ENCODE data around the gene ZNF816. TPM values are rescaled to one million over a fixed set of nuclear protein-coding genes. Genes with fewer than 3 reads are reported as not detected.

The ZNF816 gene
- total and polyA plus RNA-seq, 8 donors: 3.2 to 12.1 (median 4.7) TPM

DNA sequence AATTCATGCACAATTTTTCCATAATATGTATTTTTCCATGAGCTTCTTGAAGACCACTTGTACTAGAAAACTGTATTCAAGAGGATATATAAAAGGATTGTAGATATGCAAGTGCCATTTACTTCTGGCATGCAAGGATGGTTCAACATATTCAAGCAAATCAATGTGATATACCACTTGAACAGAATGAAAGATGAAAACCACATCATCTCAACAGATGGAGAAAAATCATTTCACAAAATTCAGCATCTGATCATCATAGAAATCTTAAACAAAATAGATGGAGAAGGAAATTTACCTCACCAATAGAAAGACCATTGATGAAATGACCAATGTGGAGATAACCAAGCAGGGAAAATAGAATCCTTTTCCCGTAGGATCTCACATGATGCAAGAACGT, 5.1 kb upstream of the ZNF816 start:
- TF ChIP-seq, protein P1, sequence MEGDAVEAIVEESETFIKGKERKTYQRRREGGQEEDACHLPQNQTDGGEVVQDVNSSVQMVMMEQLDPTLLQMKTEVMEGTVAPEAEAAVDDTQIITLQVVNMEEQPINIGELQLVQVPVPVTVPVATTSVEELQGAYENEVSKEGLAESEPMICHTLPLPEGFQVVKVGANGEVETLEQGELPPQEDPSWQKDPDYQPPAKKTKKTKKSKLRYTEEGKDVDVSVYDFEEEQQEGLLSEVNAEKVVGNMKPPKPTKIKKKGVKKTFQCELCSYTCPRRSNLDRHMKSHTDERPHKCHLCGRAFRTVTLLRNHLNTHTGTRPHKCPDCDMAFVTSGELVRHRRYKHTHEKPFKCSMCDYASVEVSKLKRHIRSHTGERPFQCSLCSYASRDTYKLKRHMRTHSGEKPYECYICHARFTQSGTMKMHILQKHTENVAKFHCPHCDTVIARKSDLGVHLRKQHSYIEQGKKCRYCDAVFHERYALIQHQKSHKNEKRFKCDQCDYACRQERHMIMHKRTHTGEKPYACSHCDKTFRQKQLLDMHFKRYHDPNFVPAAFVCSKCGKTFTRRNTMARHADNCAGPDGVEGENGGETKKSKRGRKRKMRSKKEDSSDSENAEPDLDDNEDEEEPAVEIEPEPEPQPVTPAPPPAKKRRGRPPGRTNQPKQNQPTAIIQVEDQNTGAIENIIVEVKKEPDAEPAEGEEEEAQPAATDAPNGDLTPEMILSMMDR (IDR thresholded peaks at IDR 0.05): no peak

DNA sequence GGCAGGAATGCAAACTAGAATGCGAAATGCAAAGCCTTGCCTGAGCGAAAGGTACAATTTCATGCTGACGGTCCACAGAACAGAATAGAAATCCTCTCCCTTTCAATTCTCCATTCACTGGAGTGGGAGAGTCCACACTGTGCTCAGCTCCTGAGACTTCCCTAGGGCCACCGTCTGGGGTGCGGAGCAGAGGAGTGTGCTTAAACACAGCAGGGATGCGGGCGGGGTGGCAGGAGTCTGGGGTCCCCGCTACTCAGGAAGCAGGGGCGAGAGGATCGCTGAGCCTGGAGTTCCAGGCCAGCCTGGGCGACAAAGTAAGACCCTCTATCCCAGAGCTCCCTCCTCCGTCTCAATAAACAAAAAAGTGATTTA, 552 bp upstream of the ZNF816 start:
- TF ChIP-seq, protein P1 (IDR thresholded peaks at IDR 0.05): no peak
- FAIRE-seq: no peak
- WGBS, 2 donors: 2% methylated on average over 12 of the region's 12 CpGs
- Histone ChIP-seq H3K27ac (peak overlapping the region; percentile 39 to 77 (median 60)), H3K9me3 (no peaks in the 10 kb centered on the region), H3K4me3 (peak overlapping the region; percentile 19 to 74 (median 57)), H3K27me3 (no peaks in the 10 kb centered on the region), H3K36me3 (no peaks in the 10 kb centered on the region), H3K4me1 (peaks cover 0 to 4% (median 3%) of the 10 kb centered on the region in 3 donors)
- intact Hi-C loops (cut with DNase I): no loop called here
- ATAC-seq: peak; percentile 22 to 51 (median 42)
- peak in 4 of 6 donors; percentile 24 to 61 (median 46) for DNase-seq

More for the DNA sequence above, 5.1 kb upstream of the ZNF816 start:
- FAIRE-seq: no peak
- H3K4me1 ChIP-seq: peaks cover 0 to 3% (median 0%) of the 10 kb centered on the region in 3 donors
- WGBS, 2 donors: 87 to 96% methylated on average over 2 of the region's 2 CpGs
- no peaks in the 10 kb centered on the region for H3K36me3 ChIP-seq
- DNase-seq: no peak
- no peaks in the 10 kb centered on the region for H3K9me3 ChIP-seq
- intact Hi-C loops (cut with DNase I): no loop called here
- H3K4me3 ChIP-seq: no peak overlapping the region
- no peaks in the 10 kb centered on the region for H3K27me3 ChIP-seq
- H3K27ac ChIP-seq: no peak overlapping the region
- ATAC-seq: no peak

DNA sequence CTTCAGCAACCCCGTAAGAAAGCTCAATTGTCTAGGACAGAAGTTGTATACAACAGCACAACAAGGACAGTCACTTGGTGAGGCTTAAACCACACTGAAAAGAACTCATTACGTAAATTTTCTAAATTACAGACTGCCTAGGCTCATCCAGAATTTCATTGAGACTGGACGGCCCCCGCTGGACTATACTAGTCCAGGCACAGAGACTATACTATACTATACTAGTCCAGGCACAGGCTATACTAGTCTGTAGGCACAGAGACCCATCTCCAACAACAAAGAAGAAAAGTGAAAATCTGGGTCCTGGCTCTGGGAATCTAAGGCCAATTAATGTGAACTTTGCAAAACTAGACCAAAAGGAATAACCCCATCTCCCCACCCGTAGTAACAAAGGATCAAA, 700 bp downstream of the ZNF816 start:
- DNase-seq: no peak
- TF ChIP-seq, protein P1 (IDR thresholded peaks at IDR 0.05): no peak
- Histone ChIP-seq H3K4me1 (peaks cover 0 to 4% (median 3%) of the 10 kb centered on the region in 3 donors), H3K4me3 (peak overlapping the region; percentile 47 to 74 (median 57)), H3K9me3 (no peaks in the 10 kb centered on the region), H3K27me3 (no peaks in the 10 kb centered on the region), H3K36me3 (no peaks in the 10 kb centered on the region), H3K27ac (peak overlapping the region; percentile 63 to 77 (median 67))
- ATAC-seq: peak in 3 of 4 donors; percentile 1 to 2 (median 2)
- WGBS, 2 donors: 18 to 20% methylated on average over 5 of the region's 5 CpGs
- intact Hi-C loops (cut with DNase I): no loop called here
- FAIRE-seq: no peak

DNA sequence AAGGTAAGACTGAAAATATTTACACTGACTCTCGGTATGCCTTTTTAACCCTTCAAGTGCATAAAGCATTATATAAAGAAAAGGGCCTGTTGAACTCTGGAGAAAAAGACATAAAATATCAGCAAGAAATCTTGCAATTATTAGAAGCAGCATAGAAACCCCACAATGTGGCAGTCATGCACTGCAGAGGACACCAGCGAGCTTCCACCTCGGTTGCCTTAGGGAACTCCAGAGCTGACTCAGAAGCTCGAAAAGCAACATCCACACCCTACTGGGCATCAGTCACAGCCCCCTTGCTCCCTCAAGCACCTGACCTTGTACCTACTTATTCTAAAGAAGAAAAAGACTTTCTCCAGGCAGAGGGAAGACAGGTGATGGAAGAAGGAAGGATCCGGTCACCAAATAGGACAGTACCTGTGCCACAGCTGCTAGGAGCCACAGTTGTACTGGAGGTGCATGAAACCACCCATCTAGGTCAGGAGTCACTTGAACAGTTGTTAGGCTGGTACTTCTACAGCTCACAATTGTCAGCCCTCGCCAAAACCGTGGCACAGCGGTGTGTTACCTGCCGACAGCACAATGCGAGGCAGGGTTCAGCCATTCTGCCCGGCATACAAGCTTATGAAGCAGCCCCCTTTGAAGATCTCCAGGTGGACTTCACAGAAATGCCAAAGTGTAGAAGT, 2.9 kb downstream of the ZNF816 start:
- H3K4me1 ChIP-seq: peaks cover 0 to 4% (median 3%) of the 10 kb centered on the region in 3 donors
- intact Hi-C loops (cut with DNase I): no loop called here
- DNase-seq: no peak
- TF ChIP-seq, protein P1 (IDR thresholded peaks at IDR 0.05): no peak
- no peak for FAIRE-seq
- H3K27me3 ChIP-seq: no peaks in the 10 kb centered on the region
- peaks cover 0 to 12% (median 10%) of the 10 kb centered on the region in 3 donors for H3K36me3 ChIP-seq
- no peak overlapping the region for H3K27ac ChIP-seq
- WGBS, 2 donors: 95 to 96% methylated on average over 11 of the region's 11 CpGs
- ATAC-seq: no peak
- H3K4me3 ChIP-seq: no peak overlapping the region
- H3K9me3 ChIP-seq: no peaks in the 10 kb centered on the region

DNA sequence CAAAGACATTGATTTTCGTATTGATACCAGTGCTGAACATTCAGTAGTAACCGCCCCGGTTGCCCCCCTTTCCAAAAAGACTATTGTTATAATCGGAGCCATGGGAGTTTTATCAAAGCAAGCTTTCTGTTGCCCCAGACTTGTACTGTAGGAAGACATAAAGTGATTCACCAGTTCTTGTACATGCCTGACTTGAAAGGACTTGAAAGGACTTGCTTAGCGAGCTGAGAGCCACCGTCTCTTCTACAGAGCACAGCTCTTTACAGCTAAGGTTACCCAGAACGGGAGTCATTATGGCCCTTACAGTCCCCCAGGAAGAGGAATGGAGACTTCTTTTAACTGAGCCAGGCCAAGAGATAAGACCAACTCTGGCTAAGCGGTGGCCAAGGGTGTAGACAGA, 5.1 kb downstream of the ZNF816 start:
- TF ChIP-seq, protein P1 (IDR thresholded peaks at IDR 0.05): no peak
- 97 to 99% methylated on average over 8 of the region's 8 CpGs for WGBS, 2 donors
- peaks cover 3 to 25% (median 22%) of the 10 kb centered on the region in 3 donors for H3K36me3 ChIP-seq
- DNase-seq (no peak), FAIRE-seq (no peak), ATAC-seq (no peak)
- peaks cover 0 to 2% (median 0%) of the 10 kb centered on the region in 4 donors for H3K9me3 ChIP-seq
- no peak overlapping the region for H3K27ac ChIP-seq
- H3K27me3 ChIP-seq: no peaks in the 10 kb centered on the region
- H3K4me3 ChIP-seq: no peak overlapping the region
- peaks cover 0 to 4% (median 0%) of the 10 kb centered on the region in 3 donors for H3K4me1 ChIP-seq
- intact Hi-C loops (cut with DNase I): no loop called here
